Hepatocyte (in vitro differentiated cells): Measurements from ENCODE around the gene TEX13C. TPM values are rescaled to one million over a fixed set of nuclear protein-coding genes. Genes with fewer than 3 reads are reported as not detected.
"Not testable (repeated sequence)": the region's sequence is repeated elsewhere in the genome, so short reads cannot be mapped to it uniquely, and the experiment has no call there.

Experiments
- DNase-seq: peaks from one replicate; pipeline ENCODE4 v3.0.0-alpha.2; 2016; ENCODE audit warnings: low spot score
- H2AFZ ChIP-seq: fragments of 200-600 bp; sonication (generic); 2 replicates; pipeline ENCODE4 v1.6.0; 2016; ENCODE audit warnings: antibody characterized with exemption, mild to moderate bottlenecking
- H3K27ac ChIP-seq: fragments of 200-600 bp; sonication (generic); 2 replicates; pipeline ENCODE4 v1.5.1; 2016; ENCODE audit warnings: mild to moderate bottlenecking
- H3K27me3 ChIP-seq: fragments of 200-600 bp; sonication (generic); 2 replicates; pipeline ENCODE4 v1.6.1; 2016
- H3K36me3 ChIP-seq: fragments of 200-600 bp; sonication (generic); replicated peaks from 2 replicates; pipeline ENCODE4 v1.5.1; 2016; ENCODE audit warnings: low read depth; ENCODE audit not compliant: insufficient read depth
- H3K4me1 ChIP-seq: fragments of 200-600 bp; sonication (generic); 2 replicates; pipeline ENCODE4 v1.5.1; 2016; ENCODE audit warnings: mild to moderate bottlenecking, moderate library complexity; ENCODE audit not compliant: insufficient read depth
- H3K4me2 ChIP-seq: fragments of 200-600 bp; sonication (generic); 2 replicates; pipeline ENCODE4 v1.6.0; 2016
- H3K4me3 ChIP-seq: fragments of 200-600 bp; sonication (generic); 2 replicates; pipeline ENCODE4 v1.5.1; 2016; ENCODE audit warnings: mild to moderate bottlenecking
- H3K79me2 ChIP-seq: fragments of 200-600 bp; sonication (generic); 2 replicates; pipeline ENCODE4 v1.6.0; 2017; ENCODE audit warnings: mild to moderate bottlenecking
- H3K9me2 ChIP-seq: fragments of 200-600 bp; sonication (generic); replicated peaks from 2 replicates; pipeline ENCODE4 v1.6.0; 2017; ENCODE audit warnings: mild to moderate bottlenecking; ENCODE audit not compliant: insufficient read depth
- H3K9me3 ChIP-seq: fragments of 200-600 bp; sonication (generic); 2 replicates; pipeline ENCODE4 v1.5.1; 2016; ENCODE audit warnings: low read depth, mild to moderate bottlenecking
- H4K20me1 ChIP-seq: fragments of 200-600 bp; sonication (generic); 2 replicates; pipeline ENCODE4 v1.6.0; 2016; ENCODE audit warnings: mild to moderate bottlenecking; ENCODE audit not compliant: insufficient read depth, poor library complexity, severe bottlenecking
- CTCF ChIP-seq: fragments of 200-600 bp; sonication (generic); IDR thresholded peaks from 2 replicates; pipeline ENCODE4 v1.5.1; 2016; ENCODE audit warnings: antibody characterized with exemption, mild to moderate bottlenecking; ENCODE audit not compliant: poor library complexity
- EZH2 ChIP-seq: fragments of 200-600 bp; sonication (generic); IDR thresholded peaks from 2 replicates; pipeline ENCODE4 v1.6.1; 2016; ENCODE audit warnings: antibody characterized with exemption, mild to moderate bottlenecking, borderline replicate concordance
- EZH2phosphoT487 ChIP-seq: fragments of 200-600 bp; sonication (generic); IDR thresholded peaks from one replicate; pipeline ENCODE4 v1.6.1; 2018; ENCODE audit warnings: antibody characterized with exemption, mild to moderate bottlenecking, low read depth, moderate library complexity; ENCODE audit not compliant: unreplicated experiment, severe bottlenecking
- WGBS: methylation state at CpG from one replicate; pipeline ENCODE4 v1.1.6; 2016; ENCODE audit warnings: low lambda C conversion rate; ENCODE audit errors: missing lambda C conversion rate; 5-methylcytosine and 5-hydroxymethylcytosine counted together
- polyA plus RNA-seq: library from polyadenylated mRNA; unstranded; fragments of >200 nt; fragmentation: Nextera tagmentation; extraction: Ambion mirVana; gene quantifications from 2 replicates; pipeline ENCODE4 v1.2.1, GENCODE V29; 2016
- total RNA-seq: library from RNA; depleted of rRNA; stranded (reverse); fragments of >200 nt; gene quantifications from 2 replicates; pipeline ENCODE4 v1.2.3, GENCODE V29; 2014

The TEX13C gene
- total and polyA plus RNA-seq, 2 experiments from 2014 or later = not detected

GRCh38 chrX:125306335-125306866, 13.3 kb upstream of the TEX13C start:
- no peak for TF ChIP-seq EZH2
- no peak for TF ChIP-seq EZH2phosphoT487
- TF ChIP-seq CTCF = no peak
- no peak for DNase-seq
- Histone ChIP-seq H4K20me1 (no peaks in the 10 kb centered on the region), H3K4me1 (no peaks in the 10 kb centered on the region), H2AFZ (no peak overlapping the region), H3K9me3 (no peaks in the 10 kb centered on the region), H3K9me2 (no peaks in the 10 kb centered on the region), H3K27me3 (no peaks in the 10 kb centered on the region), H3K79me2 (no peaks in the 10 kb centered on the region), H3K27ac (no peak overlapping the region), H3K4me2 (no peak overlapping the region), H3K4me3 (no peak overlapping the region), H3K36me3 (no peaks in the 10 kb centered on the region)
- 55% methylated on average over 1 of the region's 1 CpG for WGBS

- Histone ChIP-seq H3K27ac (no peak overlapping the region), H4K20me1 (no peaks in the 10 kb centered on the region), H3K4me3 (no peak overlapping the region), H3K4me2 (no peak overlapping the region), H2AFZ (no peak overlapping the region), H3K27me3 (no peaks in the 10 kb centered on the region), H3K9me2 (no peaks in the 10 kb centered on the region), H3K4me1 (no peaks in the 10 kb centered on the region), H3K9me3 (no peaks in the 10 kb centered on the region), H3K36me3 (no peaks in the 10 kb centered on the region), H3K79me2 (no peaks in the 10 kb centered on the region)
- no peak for DNase-seq
- TF ChIP-seq EZH2phosphoT487 (no peak), CTCF (no peak), EZH2 (no peak)
These were observed 11.0 kb upstream of the TEX13C start for GRCh38 chrX:125308653-125309052.

GRCh38 chrX:125319166-125319565, 505 bp upstream of the TEX13C start:
- H3K27ac ChIP-seq, H3K4me1 ChIP-seq, H3K9me3 ChIP-seq, H2AFZ ChIP-seq, H3K79me2 ChIP-seq, H3K36me3 ChIP-seq, H3K9me2 ChIP-seq, DNase-seq, H3K4me3 ChIP-seq, H3K4me2 ChIP-seq, H3K27me3 ChIP-seq, H4K20me1 ChIP-seq: not testable (repeated sequence)
- WGBS = 90% methylated on average over 16 of the region's 17 CpGs

- Histone ChIP-seq H3K9me3 (no peaks in the 10 kb centered on the region), H3K4me3 (no peak overlapping the region), H3K9me2 (no peaks in the 10 kb centered on the region), H3K36me3 (no peaks in the 10 kb centered on the region), H3K79me2 (no peaks in the 10 kb centered on the region), H2AFZ (no peak overlapping the region), H3K4me2 (no peak overlapping the region), H3K27ac (no peak overlapping the region), H3K4me1 (no peaks in the 10 kb centered on the region), H4K20me1 (no peaks in the 10 kb centered on the region), H3K27me3 (no peaks in the 10 kb centered on the region)
- WGBS = 69% methylated on average over 2 of the region's 2 CpGs
- DNase-seq = no peak
- TF ChIP-seq EZH2phosphoT487 = no peak
- no peak for TF ChIP-seq CTCF
- TF ChIP-seq EZH2 = no peak
These were observed 2.8 kb downstream of the TEX13C start for GRCh38 chrX:125322431-125322830.
